RPMI8226 (cell line): ENCODE measurements around the gene PLIN4.

ENCODE experiments used
- DNase-seq: peaks from one replicate; pipeline ENCODE4 v3.0.0-alpha.2; 2015

The PLIN4 gene

DNA sequence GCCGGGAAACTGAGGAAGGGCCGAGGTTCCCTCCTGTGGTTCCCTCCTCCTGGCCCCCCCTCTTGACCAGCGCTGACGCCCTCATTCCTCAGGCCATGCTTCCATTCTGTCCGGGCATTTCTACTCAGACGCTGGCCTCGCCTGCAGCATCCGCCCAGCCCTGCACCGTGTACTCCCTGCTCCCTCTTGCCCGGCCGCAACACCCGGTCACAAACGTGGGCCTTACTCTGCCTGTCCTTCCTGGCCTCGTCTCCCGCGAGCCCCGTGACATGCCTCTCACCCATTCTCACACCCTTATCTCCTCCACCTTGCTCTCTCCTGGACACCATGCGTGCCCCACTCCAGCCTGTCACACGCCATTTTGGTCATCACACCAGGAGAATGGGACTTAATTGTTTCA lies 34.9 kb downstream of the PLIN4 start:
- no peak for DNase-seq

DNA sequence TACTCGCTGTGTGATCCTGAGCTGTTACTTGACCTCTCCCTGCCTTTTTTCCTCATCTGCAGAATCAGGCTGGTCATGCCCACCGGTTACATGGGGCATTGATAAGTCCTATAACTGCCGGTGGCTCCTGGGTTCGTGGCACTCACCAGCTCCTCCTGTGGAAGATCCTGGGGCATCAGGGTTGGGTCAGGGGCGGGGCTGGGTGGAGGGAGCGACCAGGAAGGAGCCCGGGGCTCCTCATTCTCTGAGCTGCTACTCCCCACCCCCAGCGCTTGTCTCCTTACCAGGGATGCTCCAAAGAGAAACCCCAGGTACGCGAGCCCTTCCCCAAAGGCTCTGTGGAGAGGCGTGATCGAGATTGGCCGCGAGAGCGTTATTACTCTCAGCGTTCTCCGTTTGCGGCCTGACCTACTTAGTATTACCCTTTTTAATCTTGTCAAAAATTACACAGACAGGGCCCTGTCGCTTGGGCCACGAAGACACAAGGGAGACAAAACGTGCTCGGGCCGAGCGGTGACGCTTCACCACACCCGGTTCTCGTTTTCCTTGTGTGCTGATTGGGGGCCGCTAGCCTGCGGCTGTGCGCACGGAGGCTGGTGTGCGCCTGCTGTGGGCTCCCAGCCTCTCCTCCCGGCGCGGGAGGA lies 35.4 kb downstream of the PLIN4 start:
- no peak for DNase-seq

DNA sequence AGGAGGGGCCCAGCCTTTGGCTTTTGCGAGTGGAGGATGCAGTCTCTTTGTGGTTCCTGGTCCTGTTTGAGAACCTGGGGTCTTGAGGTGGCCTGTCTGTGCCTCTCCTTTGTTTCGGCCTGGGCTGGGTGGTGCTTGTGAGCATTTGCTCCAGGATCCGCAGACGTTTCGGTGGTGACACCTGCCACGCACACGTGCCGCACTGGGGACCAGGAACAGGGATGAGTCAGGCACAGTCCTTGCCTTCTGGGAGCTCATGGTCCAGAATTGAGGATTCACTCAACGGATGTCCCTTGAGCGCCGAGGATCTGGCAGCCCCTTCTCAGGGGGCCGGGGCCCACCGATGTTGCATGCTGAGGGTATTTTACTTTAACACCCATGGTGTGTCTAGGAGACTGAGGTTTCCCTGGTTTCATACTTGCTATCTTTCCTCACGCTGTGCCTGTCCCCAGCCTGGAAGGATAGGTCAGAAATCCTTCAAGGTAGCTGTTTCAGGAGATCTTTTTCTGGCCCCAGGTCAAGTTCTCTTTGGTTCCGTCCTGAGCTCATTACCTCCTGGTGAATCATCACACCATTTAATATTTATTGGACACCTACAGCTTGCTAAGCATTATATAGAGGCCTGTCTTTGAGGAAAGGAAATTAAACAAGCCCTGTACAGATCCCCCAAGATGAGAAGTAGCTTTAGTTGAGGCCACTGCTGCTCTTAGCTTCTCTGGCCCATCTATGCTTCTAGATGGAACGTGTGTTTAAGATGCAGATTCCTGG lies 41.1 kb downstream of the PLIN4 start:
- no peak for DNase-seq

DNA sequence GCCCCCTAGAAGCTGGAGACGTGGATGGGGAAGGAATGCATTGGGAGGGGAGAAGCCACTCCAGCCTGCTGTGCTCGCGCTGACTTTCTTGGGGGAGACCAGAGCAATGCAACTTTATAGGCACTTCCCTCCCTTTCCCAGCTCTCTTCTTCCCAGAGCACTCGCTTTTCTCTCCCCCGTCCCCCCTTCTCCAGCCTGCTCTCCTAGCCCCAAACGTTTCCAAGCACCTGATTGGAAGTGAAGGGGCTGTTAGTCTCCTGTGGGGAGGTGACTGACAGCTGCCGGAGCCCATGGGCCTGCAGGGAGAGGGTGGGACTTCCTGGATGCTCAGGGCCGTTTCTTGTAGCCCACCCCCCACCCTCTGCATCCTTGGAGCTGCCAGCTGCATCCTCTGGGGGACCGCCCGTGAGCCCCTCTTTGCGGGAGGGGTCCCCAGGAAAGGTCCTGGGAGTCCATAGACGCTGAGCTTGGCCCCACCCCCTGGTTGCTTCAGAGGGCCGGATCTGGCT lies 43.7 kb downstream of the PLIN4 start:
- no peak for DNase-seq

DNA sequence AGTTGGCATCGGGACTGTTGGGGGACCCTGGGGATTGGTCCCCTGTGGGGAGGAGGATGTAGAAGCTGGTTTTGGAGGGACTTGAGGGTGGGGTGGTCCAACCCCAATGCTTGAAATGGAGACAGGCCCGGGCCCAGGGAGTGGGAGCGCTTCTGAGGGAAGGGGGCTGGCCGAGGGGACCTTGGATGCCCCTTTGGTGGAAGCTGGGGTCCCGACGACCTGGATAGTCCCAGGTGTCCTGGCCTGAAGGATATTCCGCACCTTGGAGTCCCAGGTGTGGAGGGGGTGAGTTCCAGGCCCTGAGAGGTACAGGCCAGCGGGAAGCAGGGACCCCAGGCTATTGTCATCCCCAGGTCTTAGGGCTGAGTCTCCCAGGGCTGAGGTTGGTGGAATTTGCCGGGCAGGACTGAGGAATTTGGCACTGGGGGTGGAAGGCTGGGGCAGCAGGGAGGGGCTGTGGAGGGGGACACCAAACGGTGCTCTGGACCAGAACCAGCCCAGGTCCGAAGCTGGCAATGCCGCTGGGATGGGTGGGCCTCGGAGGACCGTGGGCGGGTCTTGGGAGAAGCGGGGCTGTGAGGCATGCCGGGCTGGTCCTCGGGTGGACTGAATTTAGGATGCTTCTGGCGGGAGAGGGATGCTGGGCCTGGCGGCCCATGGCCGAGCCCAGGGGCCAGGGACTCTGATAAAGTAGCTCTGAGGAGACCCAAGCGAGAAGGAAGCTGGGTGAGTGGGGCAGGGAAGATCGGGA lies 44.3 kb downstream of the PLIN4 start:
- DNase-seq = no peak

DNA sequence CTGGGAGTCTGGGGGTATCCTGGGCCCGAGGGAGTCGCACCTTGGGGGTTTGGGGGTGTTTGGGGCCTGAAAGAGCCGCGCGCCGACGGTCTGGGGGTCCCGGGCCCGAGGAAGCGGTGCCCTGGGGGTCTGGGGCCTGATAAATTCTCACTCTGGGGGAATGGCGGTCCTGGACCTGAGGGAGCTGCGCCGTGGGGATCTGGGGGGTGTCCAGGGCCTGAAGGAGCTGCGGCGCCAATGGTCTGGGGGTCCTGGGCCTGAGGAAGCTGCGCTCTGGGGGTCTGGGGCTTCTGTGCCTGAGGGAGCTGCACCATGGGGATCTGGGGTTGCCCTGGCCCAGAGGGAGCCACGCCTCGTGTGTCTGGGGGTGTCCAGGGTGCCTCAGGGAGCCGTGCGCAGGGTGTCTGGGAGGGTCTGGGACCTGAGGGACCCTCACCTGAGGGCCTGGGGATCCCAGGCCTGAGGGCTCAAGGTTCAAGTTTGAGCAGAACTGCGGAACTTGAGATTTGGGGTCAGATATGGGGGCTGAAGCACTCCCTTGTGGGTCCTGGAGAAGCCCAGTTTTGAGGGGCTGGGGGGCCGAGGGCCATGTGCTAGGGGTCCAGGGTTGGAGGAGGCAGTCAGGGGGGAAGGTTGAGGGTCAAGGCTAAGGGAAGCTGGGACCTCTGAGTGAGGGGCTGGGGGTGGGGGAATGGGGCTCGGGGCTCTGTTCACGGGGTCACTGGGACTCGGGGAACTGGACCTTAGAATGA lies 45.1 kb downstream of the PLIN4 start:
- no peak for DNase-seq

DNA sequence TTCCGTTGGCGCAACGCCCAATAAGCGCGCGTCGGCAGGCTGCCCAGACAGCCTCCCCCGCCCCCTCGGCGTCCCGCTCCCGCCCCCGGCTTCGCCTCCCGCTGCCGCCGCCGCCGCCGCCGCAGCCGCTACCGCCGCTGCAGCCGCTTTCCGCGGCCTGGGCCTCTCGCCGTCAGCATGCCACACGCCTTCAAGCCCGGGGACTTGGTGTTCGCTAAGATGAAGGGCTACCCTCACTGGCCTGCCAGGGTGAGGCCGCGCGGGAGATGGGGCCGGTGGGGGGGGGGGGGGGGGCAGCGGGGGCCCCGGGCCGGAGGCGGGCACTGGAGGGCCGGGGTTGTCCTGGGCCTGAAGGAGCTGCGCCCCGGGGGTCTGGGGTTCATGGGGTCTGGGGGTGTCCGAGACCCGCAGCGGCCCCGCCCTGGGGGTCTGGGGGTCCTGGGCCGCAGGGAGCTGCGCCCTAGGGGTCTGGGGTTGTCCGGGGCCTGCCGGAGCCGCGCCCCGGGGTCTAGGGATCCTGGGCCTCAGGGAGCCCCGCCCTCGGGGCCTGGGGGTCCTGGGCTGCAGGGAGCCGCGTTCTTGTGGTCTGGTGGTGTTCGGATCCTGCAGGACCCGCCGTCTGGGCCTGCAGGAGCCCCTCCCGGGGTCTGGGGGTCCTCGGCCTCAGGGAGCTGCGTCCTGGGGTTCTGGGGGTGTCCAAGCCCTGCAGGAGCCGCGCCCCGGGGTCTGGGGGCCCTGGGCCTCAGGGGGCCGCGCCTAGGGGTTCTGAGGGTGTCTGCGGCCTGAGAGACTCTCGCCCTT lies 45.9 kb downstream of the PLIN4 start, which contains the start of gene HDGFL2:
Gene HDGFL2, plus strand, starts transcription at position 124 of the 801 bp plus-strand sequence. Its CDS starts 54 bp downstream, at position 178.
- no peak for DNase-seq

DNA sequence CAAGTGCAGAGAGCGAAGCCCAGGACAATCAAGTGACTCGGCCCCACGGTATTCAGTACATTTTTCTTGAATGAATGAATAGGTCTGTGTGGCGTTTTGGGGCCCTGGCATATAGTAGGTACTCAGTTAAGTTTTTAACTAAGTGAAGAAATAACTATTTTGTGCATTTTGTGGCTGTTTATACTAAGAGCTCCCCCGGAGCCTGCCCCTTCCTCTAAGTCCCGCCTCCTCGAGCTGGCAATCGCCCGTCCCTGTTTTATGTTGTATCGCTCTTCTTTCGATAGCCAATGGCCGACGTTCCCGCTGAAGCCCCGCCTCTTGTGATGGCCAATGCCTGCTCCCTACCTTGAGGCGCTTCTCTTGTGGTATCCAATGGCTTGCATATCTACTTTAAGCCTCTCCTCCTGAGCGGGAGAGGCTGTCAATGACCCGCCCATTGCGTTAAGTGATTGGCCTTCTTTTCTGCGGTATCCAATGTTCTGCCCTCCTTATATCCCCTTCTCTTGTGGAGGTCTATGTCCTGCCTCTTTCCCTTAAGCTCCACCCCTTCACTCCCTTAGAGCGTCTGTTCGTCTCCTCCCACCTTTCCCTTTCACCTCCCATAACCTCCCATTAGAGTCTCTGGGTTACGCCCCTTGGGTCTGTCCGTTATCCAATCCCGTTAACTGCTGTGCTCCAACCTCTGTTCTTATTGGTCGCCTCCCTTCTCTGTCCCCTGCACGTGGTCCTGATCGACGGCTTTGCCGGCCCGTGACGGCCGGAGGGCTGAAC lies 46.7 kb downstream of the PLIN4 start:
- peak; percentile 99 for DNase-seq

DNA sequence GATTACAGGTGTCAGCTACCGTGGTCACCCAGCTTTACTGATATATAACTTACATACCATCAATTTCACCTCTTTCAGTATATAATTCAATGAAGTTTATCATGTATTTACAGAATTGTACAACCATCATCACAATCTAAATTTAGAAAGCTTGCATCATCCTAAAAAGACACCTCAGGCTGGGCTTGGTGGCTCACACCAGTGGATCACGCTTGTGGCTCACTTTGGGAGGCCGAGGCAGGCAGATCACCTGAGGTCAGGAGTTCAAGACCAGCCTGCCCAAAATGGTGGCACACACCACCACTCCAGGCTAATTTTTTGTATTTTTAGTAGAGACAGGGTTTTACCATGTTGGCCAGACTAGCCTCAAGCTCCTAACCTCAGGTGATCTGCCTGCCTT lies 50.5 kb downstream of the PLIN4 start:
- DNase-seq = no peak

DNA sequence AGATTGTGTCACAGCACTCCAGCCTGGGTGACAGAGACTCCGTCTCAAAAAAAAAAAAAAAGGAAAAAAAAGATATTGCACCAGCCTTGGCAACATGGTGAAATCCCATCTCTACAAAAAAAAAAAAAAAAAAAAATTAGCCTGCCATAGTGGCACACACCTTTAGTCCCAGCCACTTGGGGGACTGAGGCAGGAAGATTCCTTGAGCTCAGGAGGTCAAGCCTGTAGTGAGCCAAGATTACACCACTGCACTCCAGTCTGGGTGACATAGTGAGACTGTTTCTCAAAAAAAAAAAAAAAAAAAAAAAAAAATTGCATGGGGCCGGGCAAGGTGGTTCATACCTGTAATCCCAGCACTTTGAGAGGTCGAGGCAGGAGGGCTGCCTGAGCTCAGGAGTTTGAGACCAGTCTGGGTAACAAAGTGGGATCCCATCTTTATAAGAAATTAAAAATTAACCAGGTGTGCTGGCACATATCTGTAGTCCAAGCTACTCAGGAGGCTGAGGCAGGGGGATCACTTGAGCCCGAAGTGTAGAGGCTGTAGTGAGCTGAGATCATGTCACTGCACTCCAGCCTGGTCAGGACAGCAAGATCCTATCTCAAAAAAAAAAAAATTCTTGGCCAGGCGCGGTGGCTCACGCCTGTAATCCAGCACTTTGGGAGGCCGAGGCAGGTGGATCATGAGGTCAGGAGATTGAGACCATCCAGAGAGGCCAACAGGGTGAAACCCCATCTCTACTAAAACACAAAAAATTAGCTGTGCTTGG lies 53.3 kb downstream of the PLIN4 start:
- DNase-seq = no peak

DNA sequence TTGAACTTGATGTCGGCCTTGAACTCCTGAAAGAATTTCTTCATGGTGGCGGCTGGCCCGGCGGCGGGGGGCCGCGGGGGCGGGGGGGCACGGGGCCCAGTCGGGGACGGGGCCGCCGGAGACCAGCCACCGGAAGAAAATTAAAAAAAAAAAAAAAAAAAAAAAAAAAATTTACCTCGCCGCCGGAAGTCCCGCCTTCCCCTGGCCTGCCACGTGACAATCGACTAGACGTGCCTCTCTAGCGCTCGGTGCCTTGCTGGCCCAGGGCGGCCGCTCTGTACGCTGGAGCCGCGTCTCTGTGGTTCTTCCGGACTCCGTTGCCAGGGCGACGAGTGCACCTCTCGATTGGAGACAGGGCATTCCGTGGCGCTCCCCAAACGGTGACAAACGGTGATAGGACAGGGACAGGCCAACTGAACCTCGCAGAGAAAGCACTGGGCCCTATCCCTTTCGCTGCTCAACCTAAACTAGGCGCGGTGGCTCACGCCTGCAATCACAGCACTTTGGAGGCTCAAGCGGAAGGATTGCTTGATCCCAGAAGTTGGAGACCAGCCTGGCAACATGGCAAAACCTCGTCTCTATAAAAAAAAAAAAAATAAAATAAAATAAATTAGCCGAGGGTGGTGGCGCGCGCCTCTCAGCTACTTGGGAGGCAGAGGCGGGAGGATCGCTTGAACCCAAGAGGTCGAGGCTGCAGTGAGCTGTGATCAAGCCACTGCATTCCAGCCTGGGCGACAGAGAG lies 60.5 kb downstream of the PLIN4 start, which contains the start of gene UBXN6:
Gene UBXN6, minus strand, starts transcription at position 141 of the 742 bp plus-strand sequence. Its CDS starts 97 bp downstream, at position 44.
- peak; percentile 98 for DNase-seq

DNA sequence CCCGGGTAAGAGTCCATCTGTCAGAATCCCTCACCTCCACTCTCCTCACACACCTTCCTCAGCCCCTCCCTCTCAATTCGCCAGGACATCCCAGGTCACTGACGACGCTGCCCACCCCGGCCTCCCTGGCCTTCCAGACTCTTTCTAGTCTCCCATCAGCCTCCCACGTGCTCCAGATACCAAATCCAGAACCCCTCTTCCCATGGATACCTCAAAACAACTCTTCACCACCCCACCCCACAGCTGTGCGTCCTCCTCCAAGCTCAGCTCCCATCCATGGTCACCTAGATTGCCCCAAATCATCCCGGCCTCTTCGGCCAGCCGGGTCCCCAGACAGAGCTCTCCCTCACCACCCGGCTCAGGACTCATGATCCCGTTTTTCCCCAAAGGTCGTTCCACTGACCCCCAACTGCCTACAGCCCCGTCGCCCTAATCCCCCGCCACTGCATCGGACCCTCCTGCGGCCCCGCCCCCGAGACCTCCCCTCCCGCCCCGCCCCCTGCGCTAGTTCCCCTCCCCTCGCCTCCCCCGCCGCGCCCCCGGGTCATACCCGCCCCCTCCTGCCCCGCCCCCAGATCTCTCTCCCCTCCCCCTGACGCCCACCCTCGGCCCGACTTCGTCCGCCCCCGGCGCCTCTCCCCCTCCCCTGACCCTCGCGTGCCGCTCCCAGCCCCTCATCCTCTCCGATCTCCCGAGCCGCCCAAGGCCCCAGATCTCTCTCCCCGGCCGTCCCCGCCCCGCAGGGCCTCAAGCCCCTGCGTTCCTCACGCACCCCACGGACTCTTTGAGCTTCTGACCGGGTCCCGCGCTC lies 61.2 kb downstream of the PLIN4 start:
- DNase-seq = peak; percentile 46

DNA sequence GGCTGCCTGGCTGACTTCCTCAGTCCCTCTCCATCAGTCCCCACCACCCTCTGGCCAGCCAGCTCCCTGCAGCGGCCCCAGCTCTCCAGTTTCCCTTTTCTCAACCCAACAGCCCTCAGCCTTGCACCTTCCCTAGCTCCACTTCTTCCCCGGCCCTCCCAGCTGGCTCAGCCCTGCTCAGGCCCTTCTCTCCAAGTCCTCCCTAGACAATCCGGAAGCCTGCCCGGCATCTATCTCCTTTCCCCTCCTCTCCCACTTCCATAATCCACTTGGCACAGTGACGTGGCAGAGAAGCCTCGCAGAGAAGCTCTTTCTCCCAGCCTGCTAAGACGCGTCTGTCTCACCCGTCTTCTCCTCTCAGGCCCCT lies 61.8 kb downstream of the PLIN4 start:
- no peak for DNase-seq

DNA sequence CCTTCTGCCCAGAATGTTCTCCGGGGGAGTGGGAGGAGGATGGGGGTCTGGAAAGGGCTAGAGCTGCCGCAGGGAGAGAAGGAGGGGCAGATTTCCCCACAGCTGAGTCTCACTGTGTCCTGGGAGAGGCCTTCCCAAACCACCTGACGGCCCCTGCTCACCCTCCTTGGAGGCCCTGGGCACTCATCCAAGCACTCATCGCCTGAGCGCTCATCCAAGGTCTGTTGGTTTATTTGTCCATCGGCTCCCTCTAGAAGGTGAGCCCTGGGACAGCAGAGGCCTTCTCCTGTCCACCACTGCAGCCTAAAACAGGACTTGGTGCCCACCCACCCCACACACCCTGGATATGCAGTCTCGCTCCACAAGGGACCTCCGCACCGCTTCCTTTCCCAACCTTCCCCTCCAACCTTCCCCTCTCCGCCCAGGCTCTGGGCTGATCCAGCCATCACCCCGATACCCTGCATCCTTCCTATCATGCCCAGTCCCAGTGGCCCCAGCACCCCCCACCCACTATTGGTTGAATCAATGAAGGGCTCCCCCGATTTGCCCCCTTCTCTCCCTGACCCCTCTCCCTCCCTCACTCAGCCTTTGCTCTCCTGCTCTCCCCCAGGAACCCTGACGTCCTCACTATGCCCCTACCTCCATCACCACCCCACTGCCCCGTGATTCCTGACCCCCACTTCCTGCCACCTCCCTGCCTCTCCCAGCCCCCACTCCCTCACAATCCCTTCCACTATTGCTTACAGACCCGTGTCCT lies 62.4 kb downstream of the PLIN4 start:
- DNase-seq = no peak

DNA sequence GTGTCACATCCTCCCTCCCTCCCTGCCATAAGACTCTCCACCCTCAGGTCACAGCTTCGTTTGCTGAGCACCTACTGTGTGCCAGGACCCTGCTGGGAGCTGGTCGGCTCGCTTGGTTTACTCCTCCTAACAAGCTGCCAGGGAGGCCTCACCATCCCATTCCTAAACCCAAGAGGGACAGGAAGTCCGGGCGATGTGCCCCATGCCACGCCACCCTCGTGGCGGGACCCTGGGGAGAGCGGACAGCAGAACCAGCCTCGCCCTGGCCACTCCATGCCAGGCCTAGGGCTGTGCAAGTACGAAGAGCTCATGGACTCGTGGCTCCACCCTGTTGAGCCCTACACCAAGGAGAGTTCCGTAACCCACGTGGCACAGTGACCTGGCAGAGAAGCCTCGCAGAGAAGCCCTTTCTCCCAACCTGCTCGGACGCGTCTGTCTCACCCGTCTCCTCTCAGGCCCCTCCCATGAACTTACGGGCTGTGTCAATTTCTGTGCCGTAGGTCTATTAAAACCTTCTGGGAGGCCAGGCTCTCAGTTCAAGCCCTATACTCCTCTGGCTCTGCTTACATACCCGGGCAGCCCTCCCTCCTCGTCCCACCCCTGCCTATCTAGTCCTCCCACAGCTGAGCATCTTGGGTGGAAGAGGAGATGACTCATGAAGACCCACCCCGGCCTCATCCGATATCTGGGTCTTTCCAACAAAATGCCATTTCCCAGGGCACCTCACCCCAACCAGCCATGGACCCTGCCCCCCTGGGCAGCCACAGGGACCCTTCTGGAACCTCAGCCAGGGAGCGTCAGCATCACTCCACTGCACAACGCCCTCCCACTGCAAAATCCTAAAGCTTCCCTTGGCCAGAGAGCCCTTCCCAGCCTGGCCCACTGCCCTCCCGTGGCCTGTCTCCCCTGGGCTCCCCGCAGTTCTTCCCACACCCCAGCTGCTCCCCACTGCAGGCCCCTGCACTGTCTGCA lies 63.3 kb downstream of the PLIN4 start:
- no peak for DNase-seq
